ENCODE measurements around the gene PITPNM3.

- TF ChIP-seq POLR2A (IDR thresholded peaks at IDR 0.05) (no peak), CTCF (IDR thresholded peaks at IDR 0.05) (no peak)
Measured at GRCh38 chr17:6501359-6501758, 55.0 kb downstream of the PITPNM3 start.
